ENCODE measurements around the gene ADGRG2.

DNA sequence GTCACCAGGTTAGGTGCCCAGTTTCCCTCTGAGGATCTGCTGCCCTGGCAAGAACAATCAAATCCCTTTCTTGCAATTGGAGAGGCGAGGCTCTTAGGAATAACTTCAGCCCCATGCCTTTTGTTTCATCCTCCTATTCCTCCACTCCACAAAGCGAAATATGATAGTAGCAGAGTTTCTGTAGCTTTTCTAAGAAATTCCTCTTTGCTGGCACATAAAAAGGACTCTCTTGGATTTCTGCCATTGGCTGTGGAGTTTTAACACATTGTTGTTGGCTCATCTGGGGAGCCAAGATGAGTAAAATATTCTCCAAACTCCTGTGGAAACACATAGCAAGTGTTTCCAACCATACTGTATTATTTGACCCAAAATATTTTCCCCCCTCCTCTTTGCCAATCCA lies 11.0 kb upstream of the ADGRG2 start:
- TF ChIP-seq, protein P1, sequence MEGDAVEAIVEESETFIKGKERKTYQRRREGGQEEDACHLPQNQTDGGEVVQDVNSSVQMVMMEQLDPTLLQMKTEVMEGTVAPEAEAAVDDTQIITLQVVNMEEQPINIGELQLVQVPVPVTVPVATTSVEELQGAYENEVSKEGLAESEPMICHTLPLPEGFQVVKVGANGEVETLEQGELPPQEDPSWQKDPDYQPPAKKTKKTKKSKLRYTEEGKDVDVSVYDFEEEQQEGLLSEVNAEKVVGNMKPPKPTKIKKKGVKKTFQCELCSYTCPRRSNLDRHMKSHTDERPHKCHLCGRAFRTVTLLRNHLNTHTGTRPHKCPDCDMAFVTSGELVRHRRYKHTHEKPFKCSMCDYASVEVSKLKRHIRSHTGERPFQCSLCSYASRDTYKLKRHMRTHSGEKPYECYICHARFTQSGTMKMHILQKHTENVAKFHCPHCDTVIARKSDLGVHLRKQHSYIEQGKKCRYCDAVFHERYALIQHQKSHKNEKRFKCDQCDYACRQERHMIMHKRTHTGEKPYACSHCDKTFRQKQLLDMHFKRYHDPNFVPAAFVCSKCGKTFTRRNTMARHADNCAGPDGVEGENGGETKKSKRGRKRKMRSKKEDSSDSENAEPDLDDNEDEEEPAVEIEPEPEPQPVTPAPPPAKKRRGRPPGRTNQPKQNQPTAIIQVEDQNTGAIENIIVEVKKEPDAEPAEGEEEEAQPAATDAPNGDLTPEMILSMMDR (conservative IDR thresholded peaks at IDR 0.05), result no peak
- TF ChIP-seq ZFX (IDR thresholded peaks at IDR 0.05), result no peak

Measured in C4-2B (cell line).